Limb (tissue), 2 donors: Measurements from ENCODE around the gene EID1.
"Not testable (repeated sequence)": the region's sequence is repeated elsewhere in the genome, so short reads cannot be mapped to it uniquely, and the experiment has no call there.

ENCODE experiments used
- DNase-seq, 2 donors: peaks; one replicate each; pipeline ENCODE4 v3.0.0-alpha.2; 2016; ENCODE audit errors: extremely low spot score in 2 of 2

The EID1 gene, protein sequence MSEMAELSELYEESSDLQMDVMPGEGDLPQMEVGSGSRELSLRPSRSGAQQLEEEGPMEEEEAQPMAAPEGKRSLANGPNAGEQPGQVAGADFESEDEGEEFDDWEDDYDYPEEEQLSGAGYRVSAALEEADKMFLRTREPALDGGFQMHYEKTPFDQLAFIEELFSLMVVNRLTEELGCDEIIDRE

DNA sequence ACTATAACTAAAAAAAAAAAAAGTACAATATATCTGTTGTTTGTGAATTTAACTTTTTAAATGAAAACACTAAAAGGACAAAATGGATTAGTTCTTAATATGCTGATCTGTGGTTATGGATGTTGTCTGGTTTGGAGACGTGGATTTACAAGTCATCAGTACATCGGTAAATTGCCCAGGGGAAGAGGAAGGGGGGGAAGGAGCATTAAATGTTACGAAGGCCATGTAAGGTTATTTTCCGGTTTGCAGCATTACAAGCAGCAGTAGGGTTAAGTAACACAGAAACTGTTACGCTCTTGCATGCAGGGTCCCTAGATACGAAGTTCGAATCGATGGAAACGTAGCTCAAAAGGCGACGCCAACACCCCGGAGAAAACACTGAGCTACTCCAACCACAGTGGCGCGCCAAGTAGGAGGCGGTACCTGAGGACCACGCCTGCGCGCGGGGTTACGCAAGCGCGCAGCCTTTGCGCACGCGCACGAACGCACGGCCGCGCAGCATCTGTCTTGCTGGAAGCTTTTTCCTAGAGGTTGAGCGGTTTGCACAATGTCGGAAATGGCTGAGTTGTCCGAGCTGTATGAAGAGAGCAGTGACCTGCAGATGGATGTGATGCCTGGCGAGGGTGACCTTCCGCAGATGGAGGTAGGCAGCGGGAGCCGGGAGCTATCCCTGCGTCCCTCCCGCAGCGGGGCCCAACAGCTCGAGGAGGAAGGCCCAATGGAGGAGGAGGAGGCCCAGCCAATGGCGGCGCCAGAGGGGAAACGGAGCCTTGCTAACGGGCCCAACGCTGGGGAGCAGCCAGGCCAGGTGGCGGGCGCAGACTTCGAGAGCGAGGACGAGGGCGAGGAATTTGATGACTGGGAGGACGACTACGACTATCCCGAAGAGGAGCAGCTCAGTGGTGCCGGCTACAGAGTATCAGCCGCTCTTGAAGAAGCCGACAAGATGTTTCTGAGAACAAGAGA lies at the start of gene EID1:
EID1 (plus strand) TSS at position 505 of the 966 bp plus-strand sequence; CDS start at position 548, 43 bp downstream.
- peak; percentile 95 to 97 for DNase-seq

DNA sequence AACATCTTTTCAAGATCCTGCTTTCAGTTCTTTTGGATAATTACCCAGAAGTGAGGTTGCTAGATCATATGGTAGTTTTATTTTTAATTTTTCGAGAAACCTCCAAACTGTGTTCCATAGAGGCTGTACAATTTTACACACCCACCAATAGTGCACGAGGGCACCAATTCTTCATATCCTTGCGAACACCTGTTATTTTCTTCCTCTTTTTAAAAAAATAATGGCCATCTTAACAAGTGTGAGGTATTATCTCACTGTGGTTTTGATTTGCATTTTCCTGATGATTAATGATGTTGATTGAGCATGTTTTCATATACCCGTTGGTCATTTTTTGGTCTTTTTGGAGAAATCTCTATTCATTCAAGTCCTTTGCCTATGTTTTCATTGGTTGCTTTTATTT lies 49.5 kb upstream of the EID1 start:
- no peak for DNase-seq

DNA sequence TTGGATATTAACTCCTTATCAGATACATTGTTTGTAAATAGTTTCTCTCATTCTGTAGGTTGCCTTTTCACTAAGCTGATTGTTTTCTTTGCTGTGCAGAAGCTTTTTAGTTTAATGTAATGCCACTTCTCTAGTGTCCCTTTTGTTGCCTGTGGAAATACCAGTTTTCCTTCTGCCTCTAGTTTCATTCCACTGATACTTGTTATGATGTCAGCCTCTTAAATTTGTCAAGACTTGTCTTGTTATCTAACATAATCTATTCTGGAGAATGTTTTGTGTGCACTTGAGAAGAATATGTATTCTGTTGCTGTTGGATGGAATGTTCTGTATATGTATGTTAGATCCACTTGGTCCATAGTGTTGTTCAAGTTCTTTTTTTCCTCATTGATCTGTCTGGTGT lies 49.0 kb upstream of the EID1 start:
- no peak for DNase-seq

DNA sequence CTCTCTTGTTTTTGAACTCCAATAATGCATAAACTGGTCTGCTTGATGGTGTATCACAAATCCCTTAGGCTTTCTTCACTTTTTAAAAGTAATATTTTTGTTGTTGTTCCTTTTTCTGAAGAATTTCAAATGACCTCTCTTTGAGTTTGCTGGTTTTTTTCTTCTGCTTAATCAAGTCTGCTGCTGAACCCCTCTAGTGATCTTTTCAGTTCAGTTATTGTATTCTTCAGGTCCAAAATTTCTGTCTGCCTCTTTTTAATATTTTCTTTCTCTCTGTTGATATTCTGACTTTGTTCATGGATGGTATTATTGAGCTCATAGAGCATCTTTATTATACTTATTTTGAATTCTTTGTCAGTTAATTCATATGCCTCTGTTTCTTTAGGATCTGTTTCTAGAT lies 45.3 kb upstream of the EID1 start:
- no peak for DNase-seq

GRCh38 chr15:48833526-48834239 lies 44.3 kb upstream of the EID1 start:
- DNase-seq = no peak

DNA sequence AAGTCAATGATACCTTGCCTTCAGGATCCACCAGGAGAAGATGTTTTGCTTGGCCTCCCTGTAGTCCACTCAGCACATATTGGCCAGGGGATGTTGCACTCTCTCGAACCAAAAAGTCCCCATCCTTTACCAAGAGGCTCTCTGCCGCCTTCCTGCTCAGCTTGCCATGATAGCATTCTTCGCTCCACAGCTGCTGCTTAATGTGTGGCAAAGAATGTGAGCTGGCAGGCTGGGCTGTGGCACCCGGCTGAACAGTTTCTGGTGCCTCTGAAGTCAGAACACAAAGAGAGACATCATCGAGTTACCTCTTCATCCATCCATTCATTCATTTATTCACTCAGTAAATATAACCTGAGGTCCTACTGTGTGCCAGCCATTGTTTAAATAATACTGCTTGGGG lies 43.2 kb upstream of the EID1 start:
- no peak for DNase-seq

GRCh38 chr15:48842501-48842900 lies 35.4 kb upstream of the EID1 start:
- no peak for DNase-seq

GRCh38 chr15:48845123-48845522 lies 32.8 kb upstream of the EID1 start:
- DNase-seq = no peak

GRCh38 chr15:48850648-48851047 lies 27.3 kb upstream of the EID1 start:
- no peak for DNase-seq

DNA sequence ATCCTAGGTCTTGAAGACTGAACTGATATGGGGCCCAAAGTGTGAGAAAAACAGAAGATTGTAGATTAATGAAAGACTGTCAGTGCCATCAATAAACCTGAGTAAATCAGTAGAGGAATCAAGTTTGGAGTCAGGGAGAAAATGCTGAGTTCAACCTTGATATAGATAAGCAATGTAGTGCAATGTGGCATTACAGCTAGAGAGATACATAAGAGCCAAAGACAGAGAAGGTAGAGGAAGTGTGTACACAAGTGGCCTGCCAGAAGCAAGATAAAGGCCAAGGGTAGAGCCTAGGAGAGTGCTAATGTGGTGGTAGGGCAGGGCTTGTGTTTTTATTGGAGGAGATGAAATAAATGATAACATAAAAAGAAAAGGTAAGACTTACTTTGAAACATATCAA lies 26.0 kb upstream of the EID1 start:
- no peak for DNase-seq

DNA sequence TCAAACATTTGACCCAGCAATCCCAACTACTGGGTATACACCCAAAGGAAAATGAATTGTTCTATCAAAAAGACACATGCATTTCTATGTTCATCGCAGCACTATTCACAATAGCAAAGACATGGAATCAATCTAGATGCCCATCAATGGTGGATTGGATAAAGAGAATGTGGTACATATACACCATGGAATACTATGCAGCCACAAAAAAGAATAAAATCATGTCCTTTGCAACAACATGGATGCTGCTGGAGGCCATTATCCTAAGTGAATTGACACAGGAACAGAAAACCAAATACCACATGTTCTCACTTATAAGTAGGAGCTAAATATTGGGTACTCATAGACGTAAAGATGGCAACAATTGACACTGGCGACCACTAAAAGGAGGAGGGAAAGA lies 23.5 kb upstream of the EID1 start:
- not testable (repeated sequence) for DNase-seq

- DNase-seq = peak in 1 of 2 donors; percentile 12
Observed at GRCh38 chr15:48855501-48856440, 22.2 kb upstream of the EID1 start.

DNA sequence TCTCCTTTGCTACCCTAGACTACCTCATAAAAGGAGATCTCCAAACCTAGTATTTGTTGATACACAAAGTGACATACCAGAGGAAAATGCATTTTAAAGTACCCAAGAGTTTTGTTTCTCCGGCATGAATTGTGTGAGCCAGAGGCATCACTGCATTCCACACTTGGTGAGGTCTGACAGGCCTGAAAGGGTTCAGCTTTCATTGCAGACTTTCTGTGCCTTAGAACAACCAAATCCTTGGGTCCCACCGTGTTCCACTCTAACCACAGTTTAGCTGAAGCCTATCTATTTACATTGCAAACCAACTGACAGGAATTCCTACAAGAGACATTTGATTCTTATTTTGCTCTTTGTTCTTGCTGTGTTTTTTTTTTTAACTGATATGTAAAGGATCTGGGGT lies 21.0 kb upstream of the EID1 start:
- DNase-seq = no peak

DNA sequence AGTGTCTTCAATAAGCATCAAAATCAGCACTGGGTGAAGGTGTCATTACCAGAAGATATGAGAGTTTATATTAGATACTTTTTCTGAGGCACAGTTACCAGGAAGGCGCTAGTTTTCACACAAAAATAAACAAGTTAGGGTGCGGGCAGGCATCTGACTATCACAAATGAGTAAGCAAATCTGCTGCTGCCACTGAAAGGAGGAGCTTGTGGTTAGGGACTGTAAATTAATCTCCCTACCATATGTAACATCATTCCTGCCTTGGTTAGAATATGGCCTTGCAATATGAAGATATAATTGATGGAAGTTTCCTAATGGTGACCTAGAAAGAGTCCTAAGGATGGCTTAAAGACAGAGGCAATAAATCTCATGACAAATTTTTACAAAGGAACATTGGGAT lies 19.5 kb upstream of the EID1 start:
- DNase-seq = no peak

DNA sequence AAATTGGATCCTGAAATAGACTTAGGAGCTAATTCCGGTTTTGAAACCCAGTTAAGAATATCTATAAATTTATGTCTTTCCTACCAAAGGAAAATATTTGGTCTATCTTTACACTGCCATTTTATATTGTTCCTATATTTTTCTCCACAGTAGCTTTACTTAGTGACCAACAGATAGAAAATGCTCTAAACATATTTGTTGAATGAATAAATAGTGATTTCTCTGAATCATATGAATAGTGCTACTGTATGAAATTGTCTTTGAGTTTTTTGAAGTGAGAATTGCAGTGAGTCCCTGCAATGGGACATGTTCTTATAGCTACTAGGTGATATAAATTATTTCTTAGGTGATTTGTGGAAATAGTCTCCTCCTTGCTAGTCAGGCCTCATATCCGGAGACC lies 18.5 kb upstream of the EID1 start:
- DNase-seq = no peak

DNA sequence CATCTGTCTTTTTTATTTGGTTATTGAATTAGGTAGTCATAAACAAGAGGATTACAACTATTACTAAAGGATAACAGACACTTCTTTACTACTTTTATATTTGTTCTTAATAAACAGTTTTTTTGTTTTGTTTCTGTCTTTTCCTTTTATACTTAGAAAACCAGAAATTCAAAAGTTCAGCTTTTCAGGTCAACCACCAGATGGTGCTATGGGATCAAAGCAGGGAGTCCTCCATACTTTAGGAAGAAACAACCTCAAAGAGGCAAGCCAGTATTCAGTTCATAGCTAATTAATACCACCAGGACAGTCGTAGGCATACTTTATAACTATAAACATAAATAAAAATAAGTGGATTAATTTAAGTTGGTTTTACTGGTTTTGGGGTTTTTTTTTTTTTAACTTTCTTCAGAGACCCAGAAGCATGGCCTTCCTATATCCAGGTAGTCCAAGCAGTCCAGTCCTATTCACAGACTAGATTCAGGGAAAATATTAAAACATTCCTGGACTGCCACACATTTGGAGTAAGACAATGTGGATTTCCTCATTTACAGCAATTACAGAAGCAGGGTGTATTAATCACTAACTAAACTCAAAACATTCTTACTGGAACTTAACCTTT lies 16.0 kb upstream of the EID1 start:
- peak in 1 of 2 donors; percentile 87 for DNase-seq

- no peak for DNase-seq
Observed at GRCh38 chr15:48862705-48863104, 15.2 kb upstream of the EID1 start.

- no peak for DNase-seq
Observed at GRCh38 chr15:48865370-48866079, 12.4 kb upstream of the EID1 start.

- DNase-seq = no peak
Observed at GRCh38 chr15:48866141-48866563, 11.8 kb upstream of the EID1 start.

GRCh38 chr15:48868023-48868422 lies 9.9 kb upstream of the EID1 start:
- DNase-seq = no peak
